Activated CD8-positive, alpha-beta memory T cell treated with anti-CD3 and anti-CD28 coated beads, Interleukin-2, amount 50 U/mL, for 48 hours (primary cell): ENCODE results near the gene TMPRSS7.

Experiments
- DNase-seq: peaks from one replicate; pipeline ENCODE4 v3.0.0-alpha.2; 2020

The TMPRSS7 gene

DNA sequence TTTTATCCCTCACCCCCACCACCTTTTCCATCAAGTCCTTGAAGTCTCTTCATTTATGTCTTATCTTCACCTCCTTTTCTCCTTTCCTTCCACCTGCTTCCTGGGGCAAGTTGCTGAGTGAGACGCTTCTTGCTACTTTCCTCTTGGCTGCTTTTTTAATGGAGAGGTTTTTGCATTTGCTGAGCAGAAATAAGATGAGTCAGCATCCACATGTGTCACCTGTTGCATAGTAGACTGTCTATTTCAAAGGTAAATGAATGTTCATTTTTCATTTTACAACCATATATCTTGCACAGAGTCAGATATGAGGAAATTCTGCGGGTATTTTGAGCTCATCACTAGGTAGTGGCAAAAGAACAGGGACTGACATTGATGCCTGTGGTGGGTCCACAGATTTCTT is 70.2 kb downstream of the TMPRSS7 start:
- no peak for DNase-seq

DNA sequence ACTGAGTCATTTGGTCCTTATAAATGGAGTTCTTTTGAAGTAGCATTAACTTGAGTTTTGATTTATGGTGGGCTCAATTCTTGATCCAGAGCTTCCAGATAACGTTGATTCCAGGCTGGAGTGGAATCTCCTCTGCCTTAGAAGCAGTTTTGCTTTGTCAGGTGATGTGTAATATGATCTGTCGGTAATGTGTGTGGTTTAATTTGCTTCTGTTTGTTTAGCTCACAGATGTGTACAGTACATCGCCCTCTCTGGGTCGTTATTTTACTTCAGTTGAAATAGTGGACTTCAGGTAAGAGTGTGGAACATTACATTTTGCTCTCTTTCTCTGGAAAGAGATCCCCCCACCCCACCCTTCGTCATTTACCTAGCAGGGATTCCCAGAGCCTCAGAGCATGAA is 74.8 kb downstream of the TMPRSS7 start:
- DNase-seq: no peak

DNA sequence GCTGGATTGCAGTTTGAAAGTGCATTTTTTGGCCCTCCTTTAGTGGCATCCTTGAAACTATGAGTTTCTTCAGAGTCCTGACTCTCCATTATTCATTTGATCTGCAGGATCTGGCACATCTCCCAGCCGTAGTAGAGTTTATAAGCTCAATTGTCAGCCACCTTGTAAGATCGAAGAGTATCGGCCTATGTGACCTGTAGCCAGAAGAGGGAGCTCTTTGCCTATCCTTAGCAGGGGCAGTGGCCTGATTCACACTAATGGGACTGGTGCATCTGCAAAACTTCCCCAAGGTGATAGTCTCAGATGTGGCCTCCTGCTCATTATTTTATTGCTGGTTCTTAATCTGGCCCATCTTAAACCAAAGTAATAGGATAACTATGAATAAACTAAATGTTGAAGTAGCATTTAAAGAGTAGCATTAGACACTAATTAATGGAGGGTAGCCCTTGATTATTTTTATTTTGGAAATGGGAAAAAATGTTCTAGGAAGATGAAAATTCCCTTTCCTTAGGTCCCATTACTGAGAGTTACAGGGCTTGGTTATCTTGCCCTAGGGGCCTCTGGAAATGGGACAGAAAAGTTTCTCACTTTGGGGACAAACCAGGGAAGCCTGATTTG is 77.4 kb downstream of the TMPRSS7 start:
- no peak for DNase-seq

DNA sequence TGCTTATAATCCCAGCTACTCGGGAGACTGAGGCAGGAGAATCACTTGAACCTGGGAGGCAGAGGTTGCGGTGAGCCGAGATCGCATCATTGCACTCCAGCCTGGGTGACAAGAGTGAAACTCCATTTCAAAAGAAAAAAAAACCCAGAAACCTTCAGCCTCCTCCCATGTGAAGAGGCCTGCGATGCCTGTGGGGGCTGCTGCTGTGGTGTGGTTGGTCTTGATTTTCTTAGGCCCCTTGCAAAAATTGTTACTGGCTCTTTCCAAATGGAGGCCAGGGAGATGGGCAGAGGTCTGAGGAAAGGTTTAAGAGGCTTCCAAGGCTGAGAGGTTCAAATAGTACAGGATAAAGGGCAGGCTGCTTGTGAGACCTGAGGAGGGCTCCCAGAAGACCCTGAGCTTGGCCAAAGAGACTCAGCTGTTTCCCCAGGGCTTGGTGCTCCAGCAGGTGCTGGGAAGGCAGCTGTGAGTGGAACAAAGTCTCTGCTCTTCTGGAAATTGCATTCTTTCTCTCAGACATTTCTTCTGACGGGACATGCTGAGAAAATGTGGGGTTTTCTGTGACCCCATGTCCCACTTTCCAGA is 80.1 kb downstream of the TMPRSS7 start:
- DNase-seq: no peak

DNA sequence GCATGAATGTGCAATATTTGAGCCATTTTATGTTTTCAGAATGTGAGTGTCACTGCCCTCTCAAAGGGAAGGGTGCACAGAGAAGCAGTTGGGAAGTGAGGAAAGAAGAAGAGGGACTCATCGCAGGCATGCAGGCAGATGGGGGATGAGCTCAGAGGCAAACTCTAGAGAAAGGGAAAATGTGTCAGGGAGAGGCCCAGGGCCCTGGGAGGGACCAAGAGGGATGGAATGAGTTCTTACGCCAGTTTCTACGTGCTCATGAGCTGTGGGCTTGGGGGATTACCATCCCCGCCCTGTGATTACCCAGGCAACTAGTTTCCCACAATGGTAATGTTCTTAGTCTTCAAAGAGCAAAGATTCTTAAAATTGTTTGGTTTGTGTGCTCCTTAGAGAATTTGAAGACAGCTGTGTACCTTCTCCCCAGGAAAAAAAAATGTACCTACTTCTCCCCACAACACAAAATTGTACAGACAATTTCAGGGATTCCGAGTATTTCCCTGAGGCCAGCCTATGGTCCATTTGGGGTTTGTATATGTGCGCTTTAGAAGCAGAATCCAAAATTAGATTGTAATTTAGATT is 80.7 kb downstream of the TMPRSS7 start:
- no peak for DNase-seq

DNA sequence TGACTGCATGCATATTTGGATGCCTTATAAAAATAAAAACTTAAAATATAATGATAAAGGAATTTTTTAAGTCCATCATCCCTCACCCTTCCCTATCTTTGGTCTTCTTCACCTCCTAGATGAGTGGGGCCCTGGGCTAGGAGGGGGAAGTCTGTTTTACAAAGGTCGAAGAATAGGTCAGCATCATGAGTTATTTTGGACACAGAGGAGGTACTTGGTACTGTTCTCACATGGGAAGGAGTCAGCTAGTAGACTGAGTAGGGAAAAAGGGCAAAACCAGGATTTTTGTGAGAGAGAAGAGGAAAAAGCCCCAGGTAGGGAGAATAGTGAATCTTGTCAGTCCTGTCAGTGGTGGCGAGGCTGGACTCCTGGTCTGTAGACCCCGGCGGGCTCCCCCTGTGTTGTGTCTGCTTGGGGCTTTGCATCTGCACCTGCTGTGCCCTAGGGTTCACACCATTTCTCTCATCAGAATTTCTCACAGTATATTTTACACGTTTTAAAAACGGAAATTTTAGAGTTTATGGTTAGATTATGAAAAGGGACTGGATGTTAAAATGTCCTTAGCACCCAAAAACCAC is 81.4 kb downstream of the TMPRSS7 start:
- no peak for DNase-seq

DNA sequence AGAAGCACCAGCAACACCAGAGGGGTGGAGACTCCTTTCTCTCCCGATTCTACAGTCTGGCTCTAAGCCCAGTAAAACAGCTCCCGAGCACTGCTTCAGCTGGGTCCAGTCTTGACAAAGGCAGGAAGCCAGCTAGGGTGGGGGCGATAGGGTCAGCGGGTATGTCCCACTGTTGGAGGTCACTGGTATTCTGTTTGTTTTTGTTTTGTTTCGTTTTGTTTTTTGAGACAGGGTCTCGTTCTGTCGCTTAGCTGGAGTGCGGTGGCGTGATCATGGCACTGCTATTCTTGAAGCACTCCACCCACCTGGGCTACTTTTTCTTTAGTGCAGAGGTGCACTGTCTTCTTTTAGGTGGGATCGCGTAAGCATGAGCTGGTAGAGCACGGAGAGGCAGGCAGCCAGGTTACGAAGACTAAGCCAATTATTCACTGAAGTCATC is 82.2 kb downstream of the TMPRSS7 start:
- DNase-seq: no peak

DNA sequence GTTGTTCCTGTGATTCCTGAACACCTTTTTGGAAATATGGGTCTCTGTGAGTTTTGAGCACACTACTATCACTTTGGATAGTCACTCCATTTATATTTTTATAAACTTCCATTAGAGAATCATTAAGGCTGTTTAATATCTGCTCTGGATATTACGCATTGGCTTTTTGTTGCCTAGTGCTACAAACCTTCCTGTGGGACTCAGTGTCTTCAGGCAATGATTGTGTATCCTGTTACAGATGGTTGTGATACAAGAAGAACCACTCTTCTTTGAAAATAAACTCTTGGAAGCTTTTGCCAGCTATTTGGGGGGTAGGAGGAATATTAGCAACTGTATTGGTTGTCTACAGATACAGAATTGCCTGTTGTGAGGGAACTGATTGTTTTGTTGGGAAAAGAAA is 82.9 kb downstream of the TMPRSS7 start:
- DNase-seq: no peak

DNA sequence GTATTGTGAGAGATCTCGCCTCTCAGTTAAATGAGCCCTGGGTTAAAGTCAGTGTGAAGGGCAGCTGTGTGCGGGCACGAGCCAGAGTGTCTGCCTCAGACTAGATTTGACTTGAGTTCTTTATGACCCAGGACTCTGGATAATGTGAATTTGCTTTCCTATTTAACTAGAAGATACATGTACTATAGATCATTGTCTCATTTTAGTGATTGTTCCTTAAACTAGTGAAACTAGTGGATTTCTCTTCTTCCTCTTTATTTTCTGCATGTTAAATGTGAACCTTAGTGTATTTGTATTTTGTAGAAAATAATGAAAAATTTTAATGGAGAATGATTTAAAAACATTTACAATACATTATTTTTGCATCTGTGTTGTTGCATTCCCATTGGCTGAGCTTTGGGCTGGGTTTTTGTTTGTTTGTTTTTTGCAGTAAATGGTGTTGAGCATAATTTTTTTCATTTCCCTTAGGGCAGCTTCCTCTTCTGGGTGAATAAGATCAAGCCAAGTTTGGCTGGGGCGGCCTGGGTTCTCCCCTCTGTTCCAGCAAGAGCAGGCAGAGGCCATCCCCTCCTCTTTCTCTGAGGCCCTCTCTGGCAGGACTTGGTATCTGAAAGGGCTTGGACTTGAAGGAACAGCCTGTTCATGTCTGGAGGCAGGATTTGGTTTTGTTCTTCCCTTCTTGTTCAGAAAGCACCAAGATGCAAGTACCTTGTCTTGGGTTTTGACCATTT is 83.5 kb downstream of the TMPRSS7 start:
- no peak for DNase-seq

DNA sequence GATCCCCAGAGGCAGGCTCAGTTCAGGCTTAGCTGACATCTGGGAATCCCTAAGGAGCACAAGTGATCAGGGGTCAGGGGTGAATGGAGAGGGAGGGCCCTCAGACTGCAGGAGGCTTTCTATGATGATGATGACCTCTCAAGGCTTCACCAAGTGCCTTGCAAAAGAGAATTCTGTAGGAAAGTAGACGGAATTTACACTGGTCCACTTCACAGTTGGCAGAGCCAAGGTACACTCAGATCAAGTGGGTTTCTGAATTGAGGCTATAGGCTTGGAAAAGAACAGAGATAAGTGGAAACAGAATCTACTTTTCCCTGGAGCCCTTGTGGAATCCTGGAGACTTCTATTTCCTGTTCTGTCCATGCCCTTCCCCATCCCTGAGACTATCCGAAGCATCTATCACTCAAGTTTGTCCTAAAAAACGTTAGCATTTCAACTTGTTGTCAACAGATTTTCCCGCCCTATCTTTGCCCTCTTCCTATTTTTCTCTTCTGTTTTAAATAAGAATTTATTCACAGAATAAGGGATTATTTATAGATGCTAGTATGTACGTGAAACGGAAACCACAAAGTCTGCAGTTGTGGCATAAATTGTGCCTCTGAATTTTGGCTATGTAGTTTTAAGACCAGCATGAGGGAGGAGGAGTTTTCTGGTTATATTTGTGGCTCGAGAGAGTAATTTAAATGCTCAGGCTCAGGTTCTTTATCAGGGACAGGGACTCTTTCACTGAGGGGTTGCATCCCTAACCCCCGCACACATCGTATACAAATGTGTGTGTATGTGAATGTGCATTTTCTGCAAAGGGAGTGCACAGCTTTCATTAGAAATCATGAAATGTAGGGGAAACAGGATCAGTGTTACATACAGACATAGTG is 85.7 kb downstream of the TMPRSS7 start:
- DNase-seq: no peak

DNA sequence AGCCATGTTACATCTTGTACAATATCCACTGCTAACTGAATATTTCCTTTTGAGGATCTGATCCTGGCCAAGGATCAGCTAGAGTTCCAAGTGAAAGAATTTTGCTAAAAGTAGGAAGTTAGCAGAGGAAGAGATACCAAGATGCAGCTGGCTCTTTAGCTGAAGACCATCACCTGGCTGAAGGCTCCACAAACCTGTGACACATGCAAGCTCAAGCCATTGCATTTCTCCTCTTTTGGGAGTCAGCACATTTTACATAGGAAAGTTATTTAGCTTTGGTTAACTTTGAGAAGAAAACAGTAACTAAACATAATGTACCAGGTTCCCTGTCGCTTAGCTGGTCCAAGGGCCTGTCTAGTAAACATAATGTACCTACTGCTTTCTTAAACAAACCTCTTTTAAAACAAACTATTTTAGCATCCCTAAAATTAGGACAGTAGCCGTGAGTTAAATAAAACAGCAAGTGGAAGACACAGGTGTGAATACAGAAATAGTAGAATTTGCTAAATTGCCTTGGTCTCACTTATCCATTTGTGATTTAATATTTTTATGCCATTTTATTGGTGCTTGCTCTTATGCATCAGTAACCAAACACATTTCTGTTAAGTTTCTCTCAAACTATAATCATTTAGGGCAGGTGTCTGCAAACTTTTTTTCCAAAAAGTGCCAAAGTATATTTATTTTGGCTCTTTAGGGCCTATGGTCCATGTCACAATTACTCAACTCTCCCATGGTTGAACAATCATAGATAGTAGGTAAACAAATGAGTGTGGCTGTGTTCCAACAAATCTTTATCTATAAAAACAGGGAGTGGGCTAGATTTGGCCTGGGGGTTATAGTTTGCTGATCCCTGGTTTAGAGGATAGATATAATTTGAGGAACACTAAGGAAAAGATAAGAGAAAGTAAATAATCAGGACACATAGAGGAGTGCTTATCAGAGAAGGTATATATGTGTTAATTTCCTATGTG is 87.3 kb downstream of the TMPRSS7 start:
- DNase-seq: no peak

DNA sequence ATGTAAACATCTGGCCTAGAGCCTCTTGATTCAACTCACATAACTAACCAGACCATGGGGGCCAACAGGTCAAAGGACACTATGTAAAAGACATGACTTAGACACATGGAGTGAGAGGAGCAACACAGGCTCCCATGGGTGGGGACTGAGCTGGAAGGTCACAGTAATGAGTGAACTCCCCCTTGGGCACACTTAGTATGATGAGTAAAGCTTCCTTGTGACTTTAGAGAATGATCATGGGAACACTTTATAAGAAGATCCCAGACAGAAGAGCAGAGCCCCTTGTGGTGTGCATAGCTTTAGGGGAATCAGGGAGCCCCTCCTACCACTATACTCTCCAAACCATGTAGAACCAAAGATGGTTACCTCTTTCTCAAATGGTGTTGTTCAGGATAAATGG is 88.3 kb downstream of the TMPRSS7 start:
- no peak for DNase-seq

DNA sequence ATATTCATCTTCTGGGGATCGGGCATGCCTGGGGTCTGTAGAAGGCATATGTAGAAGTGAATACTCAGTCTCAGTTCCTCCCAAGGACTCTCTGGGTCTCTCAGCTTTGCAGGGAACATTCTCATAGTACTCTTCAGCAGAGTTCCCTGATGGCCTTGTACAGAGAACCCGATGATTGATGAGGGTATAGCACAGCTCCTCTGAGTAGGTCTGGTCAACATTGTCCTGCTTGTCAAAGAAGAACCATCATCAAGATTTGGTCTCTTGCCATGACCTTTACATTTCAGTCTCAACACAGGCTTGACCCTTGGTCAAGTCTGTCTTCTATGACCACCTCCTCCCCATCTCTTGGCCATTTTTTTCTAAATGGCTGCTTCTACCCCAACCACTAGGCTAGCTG is 89.0 kb downstream of the TMPRSS7 start:
- no peak for DNase-seq

DNA sequence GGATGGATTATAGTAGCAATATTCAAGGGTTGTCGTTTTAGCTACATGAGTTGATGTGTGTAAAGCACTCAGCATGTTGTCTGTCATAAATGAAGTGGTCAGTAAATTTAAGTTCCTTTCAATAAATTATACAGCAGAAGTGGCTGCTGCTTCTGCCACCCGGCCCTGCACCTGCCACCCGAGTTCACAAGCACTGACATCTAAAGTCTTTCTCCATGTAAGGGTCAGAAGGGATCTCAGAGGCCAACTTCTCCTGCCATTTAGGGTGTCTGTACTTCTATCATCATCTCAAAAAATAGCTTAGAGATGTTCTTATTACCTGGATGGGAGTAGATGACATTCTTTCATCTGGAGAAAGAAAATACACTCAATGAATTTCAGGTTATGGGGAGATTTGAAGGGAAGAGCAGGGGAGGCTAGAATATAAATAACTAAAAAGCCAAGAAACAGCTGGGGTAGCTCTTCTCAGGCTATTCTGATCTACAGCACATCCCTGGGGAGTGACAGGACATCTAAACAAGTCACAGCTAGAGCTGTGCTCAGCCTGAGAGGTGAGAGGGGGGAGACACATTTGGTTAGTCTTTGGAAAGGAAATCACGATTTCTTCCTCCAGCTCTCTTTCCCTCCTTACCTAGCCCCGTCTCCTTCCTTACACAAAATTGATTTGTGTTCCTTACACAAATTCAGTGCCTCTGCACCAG is 90.5 kb downstream of the TMPRSS7 start:
- DNase-seq: no peak

DNA sequence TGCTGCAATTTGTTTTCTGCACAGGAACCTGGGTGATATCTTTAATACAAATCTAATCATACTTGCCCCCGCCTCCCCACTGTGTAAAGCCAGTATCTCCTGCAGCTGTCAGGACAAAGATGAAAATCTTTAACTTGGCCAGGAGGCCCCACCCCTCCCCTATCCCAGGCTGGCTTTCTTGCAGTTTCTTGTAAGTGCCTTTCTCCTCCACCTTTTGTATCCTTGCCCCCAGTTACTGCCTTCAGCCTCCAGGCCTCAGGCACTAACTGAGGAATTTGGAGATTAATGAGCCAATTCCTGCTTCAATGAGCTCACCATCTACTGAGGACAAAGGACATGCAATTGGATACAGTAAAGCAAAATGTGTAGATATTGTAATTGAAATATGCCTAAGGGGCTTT is 92.0 kb downstream of the TMPRSS7 start:
- no peak for DNase-seq

DNA sequence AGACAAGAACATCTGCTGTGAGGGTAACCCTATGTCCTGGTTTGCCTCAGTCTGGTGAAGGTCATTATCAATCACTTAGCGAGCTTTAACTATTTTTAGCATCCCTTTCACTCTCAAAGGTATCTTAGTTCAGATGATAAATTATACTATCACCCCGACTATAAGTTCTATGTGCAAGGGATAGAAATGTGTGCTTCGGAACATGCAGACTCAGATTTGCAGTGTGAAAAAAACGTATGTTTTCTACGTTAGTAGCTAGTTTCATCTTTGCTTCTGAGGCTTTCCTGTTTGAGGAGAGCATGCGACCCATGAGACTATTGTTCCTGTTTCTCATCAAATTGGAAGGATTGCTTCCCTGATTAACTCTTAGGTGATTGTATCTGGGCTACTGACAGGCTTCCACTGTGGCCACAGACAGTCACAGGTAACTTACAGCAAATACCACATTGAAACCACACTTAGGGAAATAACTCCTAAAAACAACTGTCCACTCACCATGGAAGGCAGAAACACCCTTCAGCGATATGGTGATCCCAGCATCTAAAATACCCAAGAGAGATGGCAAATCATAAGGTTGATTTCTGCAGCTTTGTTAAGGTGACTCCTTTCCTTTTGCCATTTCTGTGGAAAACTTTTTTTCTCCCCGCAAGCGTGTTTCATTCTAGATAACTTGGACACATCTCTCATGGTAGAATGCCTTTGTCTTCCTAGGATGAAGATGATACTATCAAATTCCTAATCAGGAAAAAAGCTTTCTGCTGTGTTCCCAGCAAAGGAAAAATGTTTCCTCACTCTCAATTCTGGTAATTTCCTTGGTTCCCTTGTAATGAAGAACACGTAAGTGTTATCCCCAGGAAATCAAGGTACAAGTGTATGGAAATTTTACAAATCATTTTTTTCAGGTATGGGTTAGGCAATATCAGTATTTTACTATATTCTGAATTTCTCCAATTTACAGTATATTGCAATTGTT is 93.3 kb downstream of the TMPRSS7 start:
- DNase-seq: no peak

DNA sequence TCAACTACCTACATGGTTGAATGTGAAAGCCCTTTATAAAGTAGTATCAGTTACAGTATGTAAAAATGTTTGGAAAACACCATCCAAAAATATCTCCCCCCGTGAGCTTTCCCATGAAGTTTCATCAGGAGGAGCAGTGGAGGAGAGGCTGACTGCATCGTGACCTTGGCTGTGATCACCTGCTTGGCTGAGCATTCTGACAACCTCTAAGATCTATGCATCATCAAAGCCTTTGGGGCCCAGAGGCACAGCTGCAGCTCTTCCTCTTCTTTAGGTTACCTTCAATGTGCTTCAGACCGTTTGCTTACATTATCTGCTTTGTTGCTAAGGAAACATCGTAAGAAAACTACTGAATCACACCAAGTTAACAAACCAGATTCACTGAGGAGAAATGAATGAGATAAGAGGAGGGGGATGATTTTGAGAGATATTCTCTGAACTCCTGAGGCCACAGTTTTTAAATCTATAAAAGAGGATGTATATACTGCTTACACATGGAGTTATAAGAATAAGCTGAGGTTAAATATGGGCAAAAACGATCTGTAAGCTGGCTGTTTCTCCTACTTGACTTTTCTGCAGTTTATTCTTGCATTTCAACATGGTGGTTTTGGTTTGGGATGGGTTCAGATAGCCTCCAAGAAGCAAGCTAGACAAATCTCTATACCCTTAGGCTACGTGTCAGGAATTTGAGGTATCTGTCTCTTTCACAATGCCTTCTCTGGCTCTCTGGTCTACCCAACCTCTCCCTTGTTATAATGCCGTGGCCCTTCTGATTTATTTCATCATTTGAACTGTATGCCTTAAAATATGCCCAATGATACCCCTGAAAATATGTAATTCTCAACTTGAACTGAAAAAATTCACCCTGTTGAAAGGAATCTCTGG is 94.5 kb downstream of the TMPRSS7 start:
- DNase-seq: no peak

DNA sequence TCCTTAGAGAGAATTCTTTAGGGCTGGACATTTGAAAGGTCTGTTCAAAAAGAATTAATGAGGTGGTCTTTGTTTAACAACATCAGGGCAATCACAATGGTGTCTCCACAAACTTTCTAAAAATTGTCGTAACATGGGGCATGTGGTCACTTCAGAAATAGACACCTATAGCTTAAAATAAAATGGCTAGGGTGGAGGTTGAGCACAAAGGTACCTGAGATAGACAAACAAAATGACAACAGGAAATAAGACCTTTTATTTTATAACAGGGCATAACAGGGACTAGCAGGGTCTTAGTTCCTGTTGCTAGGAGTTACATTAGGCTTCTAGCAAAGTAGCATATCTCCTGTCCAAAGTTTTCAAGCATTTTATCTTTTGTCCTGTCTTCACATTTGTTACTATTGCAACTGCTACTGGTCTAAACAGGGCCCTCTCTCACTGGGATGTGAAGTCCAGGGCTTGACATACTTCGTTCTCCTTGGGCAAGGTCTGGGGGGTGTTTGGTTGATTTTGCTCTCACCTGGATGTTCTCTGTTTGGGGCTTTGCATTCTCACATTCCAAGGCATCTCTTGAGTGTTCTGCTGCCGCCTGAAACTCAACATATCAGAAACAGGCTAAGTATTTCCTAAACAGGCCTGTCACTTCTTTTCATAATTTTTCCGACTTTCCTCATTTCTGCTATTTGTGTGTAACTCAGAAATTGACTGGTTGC is 95.5 kb downstream of the TMPRSS7 start:
- DNase-seq: no peak
